Tibial artery (tissue), 4 donors: ENCODE measurements around the gene SMIM1.

Experiments used
- DNase-seq, 2 donors: peaks; one replicate each; pipeline ENCODE4 v3.0.0-alpha.2; 2019
- H3K27ac ChIP-seq, 2 donors: fragments of 200-600 bp; sonication (generic) in 1 of 2; 1 replicate in 1 of 2; 2 replicates in 1 of 2; pipeline ENCODE4 v1.5.1; 2018 to 2019; ENCODE audit warnings: mild to moderate bottlenecking in 1 of 2
- H3K27me3 ChIP-seq, 2 donors: fragments of 200-600 bp; sonication (generic) in 1 of 2; one replicate each; pipeline versions ENCODE4 v1.5.1 to v1.6.0; 2016 to 2019
- H3K36me3 ChIP-seq, 3 donors: fragments of 200-600 bp; sonication (generic) in 2 of 3; one replicate each; pipeline ENCODE4 v1.5.1; 2016 to 2019; ENCODE audit warnings: mild to moderate bottlenecking in 2 of 3
- H3K4me1 ChIP-seq, 4 donors: fragments of 200-600 bp; sonication (generic) in 2 of 4; 1 replicate in 3 of 4; 2 replicates in 1 of 4; pipeline ENCODE4 v1.5.1; 2016 to 2019
- H3K4me3 ChIP-seq, 2 donors: fragments of 200-600 bp; sonication (generic) in 1 of 2; 1 replicate in 1 of 2; 2 replicates in 1 of 2; pipeline ENCODE4 v1.5.1; 2018 to 2019; ENCODE audit warnings: mild to moderate bottlenecking in 2 of 2
- H3K9me3 ChIP-seq, 3 donors: fragments of 200-600 bp; sonication (generic) in 1 of 3; one replicate each; pipeline ENCODE4 v1.5.1; 2016 to 2019
- CTCF ChIP-seq, 2 experiments: fragments of 200-600 bp in 1 of 2; fragments of 450-650 bp in 1 of 2; IDR thresholded peaks; one replicate each; pipeline ENCODE4 v1.5.1; 2017 to 2019; ENCODE audit warnings: antibody characterized with exemption in 2 of 2, mild to moderate bottlenecking in 1 of 2, moderate library complexity in 1 of 2
- intact Hi-C: fragments of 100-400 bp; cut with DNase I; formaldehyde crosslinking; loops from one replicate; pipeline ENCODE4 v1.15.0; 2023; ENCODE audit warnings: low total_unique reads

The SMIM1 gene

GRCh38 chr1:3787745-3788605, 15.4 kb downstream of the SMIM1 start:
- H3K4me3 ChIP-seq, result no peak overlapping the region
- no peaks in the 10 kb centered on the region for H3K27me3 ChIP-seq
- DNase-seq, result no peak
- no peak for TF ChIP-seq CTCF (IDR thresholded peaks at IDR 0.05)
- H3K4me1 ChIP-seq, result peaks cover 0 to 24% (median 8%) of the 10 kb centered on the region in 4 donors
- intact Hi-C loops, result no loop called here
- H3K36me3 ChIP-seq, result peaks cover 41 to 92% (median 67%) of the 10 kb centered on the region in 3 donors
- no peak overlapping the region for H3K27ac ChIP-seq
- H3K9me3 ChIP-seq, result no peaks in the 10 kb centered on the region

DNA sequence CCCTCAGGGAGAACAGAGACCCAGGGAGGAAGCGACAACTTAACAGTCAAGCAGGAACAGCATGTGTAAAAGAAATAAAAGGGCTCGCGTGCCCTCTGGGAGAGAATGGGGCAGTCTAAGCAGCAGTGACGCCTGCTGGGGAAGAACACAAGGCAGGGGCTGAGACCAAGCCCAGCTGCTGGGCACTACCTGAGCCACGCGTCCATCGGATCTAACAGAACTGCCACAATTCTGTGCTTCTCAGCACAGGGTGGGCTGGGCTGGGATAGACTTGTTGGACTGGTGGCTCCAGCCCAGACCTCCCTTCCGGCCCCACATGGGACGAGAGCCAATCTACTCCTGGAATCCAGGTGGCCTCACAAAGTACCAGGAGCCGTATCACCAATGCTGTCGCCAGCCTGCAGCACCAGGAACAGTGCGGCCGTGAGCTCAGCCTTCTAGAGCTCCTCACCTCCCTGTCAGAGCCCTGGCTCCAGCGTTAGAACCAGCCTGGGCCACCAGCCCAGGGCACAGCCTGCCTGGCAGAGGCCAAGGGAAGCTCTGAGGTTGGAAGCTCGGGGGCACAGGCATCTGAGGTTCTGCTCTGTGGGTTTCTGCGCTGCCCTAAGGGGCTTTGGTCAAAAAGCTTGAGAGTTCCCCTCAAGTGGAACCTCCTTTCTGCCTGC, 16.3 kb downstream of the SMIM1 start:
- TF ChIP-seq CTCF (IDR thresholded peaks at IDR 0.05), result no peak
- Histone ChIP-seq H3K27me3 (no peaks in the 10 kb centered on the region), H3K36me3 (peaks cover 35 to 83% (median 58%) of the 10 kb centered on the region in 3 donors), H3K9me3 (no peaks in the 10 kb centered on the region), H3K4me3 (no peak overlapping the region), H3K27ac (no peak overlapping the region), H3K4me1 (peaks cover 0 to 33% (median 15%) of the 10 kb centered on the region in 4 donors)
- intact Hi-C loops, result no loop called here
- DNase-seq, result no peak

GRCh38 chr1:3789421-3790300, 17.1 kb downstream of the SMIM1 start:
- no peak for TF ChIP-seq CTCF (IDR thresholded peaks at IDR 0.05)
- Histone ChIP-seq H3K4me3 (no peak overlapping the region), H3K9me3 (no peaks in the 10 kb centered on the region), H3K36me3 (peaks cover 27 to 75% (median 50%) of the 10 kb centered on the region in 3 donors), H3K27ac (no peak overlapping the region), H3K27me3 (no peaks in the 10 kb centered on the region), H3K4me1 (peaks cover 0 to 41% (median 23%) of the 10 kb centered on the region in 4 donors)
- intact Hi-C loops, result no loop called here
- DNase-seq, result no peak

DNA sequence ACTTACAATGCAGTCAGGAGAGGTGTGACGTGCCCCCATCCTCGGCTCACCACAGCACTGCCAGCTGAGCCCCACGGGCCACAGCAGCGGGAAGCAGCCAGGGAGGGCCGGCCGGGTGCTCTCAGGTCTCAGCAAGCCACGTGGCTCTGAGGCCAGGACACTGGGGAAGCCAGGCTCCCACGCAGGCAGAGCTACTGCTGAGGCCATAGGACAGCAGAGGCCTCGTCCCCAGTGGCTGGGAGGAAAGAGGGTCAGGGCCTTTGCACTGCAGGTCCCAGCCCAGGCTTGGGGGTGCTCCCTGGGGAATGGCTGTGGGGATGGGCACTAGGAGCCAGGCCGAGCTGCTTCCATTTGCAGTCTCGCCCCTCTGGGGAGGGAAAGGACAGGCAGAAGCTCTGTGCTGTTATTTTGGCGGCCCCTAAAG, 18.0 kb downstream of the SMIM1 start:
- TF ChIP-seq CTCF (IDR thresholded peaks at IDR 0.05), result no peak
- DNase-seq, result no peak
- H3K36me3 ChIP-seq, result peaks cover 18 to 67% (median 42%) of the 10 kb centered on the region in 3 donors
- H3K27me3 ChIP-seq, result no peaks in the 10 kb centered on the region
- H3K4me3 ChIP-seq, result no peak overlapping the region
- H3K27ac ChIP-seq, result no peak overlapping the region
- no peaks in the 10 kb centered on the region for H3K9me3 ChIP-seq
- peaks cover 0 to 49% (median 31%) of the 10 kb centered on the region in 4 donors for H3K4me1 ChIP-seq
- intact Hi-C loops, result no loop called here

DNA sequence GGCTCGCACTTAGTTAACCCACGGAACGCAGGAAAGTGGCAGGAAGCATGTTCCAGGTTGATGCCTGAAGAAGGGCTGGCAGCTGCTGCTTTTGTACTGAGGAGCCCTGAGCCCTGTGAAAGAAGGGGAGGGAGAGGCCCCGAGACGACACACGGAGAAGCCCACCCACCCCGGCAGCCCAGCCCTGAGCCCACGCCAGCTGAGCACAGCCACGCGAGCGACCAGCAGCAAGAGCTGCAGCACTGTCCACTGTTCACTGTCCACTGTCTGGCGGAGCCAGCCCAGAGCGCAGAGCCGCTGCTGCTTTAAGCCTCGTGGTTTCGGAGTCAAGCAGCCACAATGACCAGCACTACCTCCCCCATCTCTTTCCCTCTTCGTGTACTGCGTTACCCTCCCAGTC, 18.4 kb downstream of the SMIM1 start:
- no peak for TF ChIP-seq CTCF (IDR thresholded peaks at IDR 0.05)
- Histone ChIP-seq H3K27me3 (no peaks in the 10 kb centered on the region), H3K36me3 (peaks cover 14 to 62% (median 37%) of the 10 kb centered on the region in 3 donors), H3K4me3 (no peak overlapping the region), H3K27ac (no peak overlapping the region), H3K9me3 (no peaks in the 10 kb centered on the region), H3K4me1 (peaks cover 0 to 53% (median 34%) of the 10 kb centered on the region in 4 donors)
- DNase-seq, result no peak
- intact Hi-C loops, result no loop called here
